H1 (cell line): ENCODE measurements around the gene PTPRD. TPM values are rescaled to one million over a fixed set of nuclear protein-coding genes. Genes with fewer than 3 reads are reported as not detected.

Experiments used
- CTCF ChIA-PET: fragments of 300-600 bp; sonication (Branson Sonifier 250); formaldehyde crosslinking; loops from one replicate; lab custom pipeline; 2021; ENCODE audit not compliant: partially characterized antibody; lab: Charles Lee
- POLR2A ChIA-PET: fragments of 300-600 bp; sonication (Branson Sonifier 250); formaldehyde crosslinking; loops from one replicate; lab custom pipeline; 2021; ENCODE audit warnings: inconsistent platforms; ENCODE audit not compliant: partially characterized antibody; lab: Charles Lee
- DNase-seq, 2 experiments: peaks; one replicate each; pipeline versions ENCODE4 v3.0.0 to v3.0.0-alpha.2; 2010 to 2022; ENCODE audit warnings: low spot score in 2 of 2, low read depth in 1 of 2, mixed read lengths in 1 of 2
- FAIRE-seq: peaks from 2 replicates; lab custom pipeline; 2011; peaks lifted over from hg19 to GRCh38; lab: Jason Lieb, UNC
- H2AFZ ChIP-seq: 2 replicates; pipeline ENCODE4 v1.8.1; 2012; ENCODE audit warnings: low read length, inconsistent platforms
- H2AK5ac ChIP-seq: 2 replicates; pipeline ENCODE4 v1.6.1; 2013; ENCODE audit warnings: low read depth, low read length
- H2BK120ac ChIP-seq: replicated peaks from 2 replicates; pipeline ENCODE3; 2013; ENCODE audit warnings: low read depth, low read length, inconsistent platforms
- H2BK12ac ChIP-seq: 2 replicates; pipeline ENCODE4 v1.6.1; 2013; ENCODE audit warnings: low read depth, low read length
- H2BK15ac ChIP-seq: 2 replicates; pipeline ENCODE4 v1.6.1; 2013; ENCODE audit warnings: low read length
- H2BK20ac ChIP-seq: 2 replicates; pipeline ENCODE4 v1.6.1; 2013; ENCODE audit warnings: low read length
- H2BK5ac ChIP-seq: 2 replicates; pipeline ENCODE4 v1.6.1; 2013; ENCODE audit warnings: low read depth, low read length
- H3K14ac ChIP-seq: 2 replicates; pipeline ENCODE4 v1.6.1; 2013; ENCODE audit warnings: inconsistent platforms; ENCODE audit not compliant: insufficient read length
- H3K18ac ChIP-seq: 2 replicates; pipeline ENCODE4 v1.6.1; 2013; ENCODE audit warnings: low read length; ENCODE audit errors: extremely low read depth
- H3K23ac ChIP-seq: 2 replicates; pipeline ENCODE4 v1.6.1; 2013; ENCODE audit warnings: inconsistent platforms; ENCODE audit not compliant: insufficient read length
- H3K23me2 ChIP-seq: 2 replicates; pipeline ENCODE4 v1.6.1; 2013; ENCODE audit warnings: low read depth, low read length
- H3K27ac ChIP-seq: 2 replicates; pipeline ENCODE4 v1.6.1; 2011; ENCODE audit warnings: low read depth, low read length, inconsistent platforms
- H3K27me3 ChIP-seq, 4 experiments: replicated peaks in 1 of 4; 1 replicate in 1 of 4; 2 replicates in 3 of 4; pipeline versions ENCODE4 v1.6.1 to v1.8.1; 2011 to 2013; ENCODE audit warnings: low read length in 3 of 4, mild to moderate bottlenecking in 3 of 4, inconsistent platforms in 2 of 4, mixed read lengths in 2 of 4, moderate library complexity in 1 of 4; ENCODE audit not compliant: control insufficient read depth in 3 of 4, insufficient read depth in 3 of 4; ENCODE audit errors: extremely low read depth in 1 of 4
- H3K36me3 ChIP-seq, 4 experiments: 2 replicates each; pipeline versions ENCODE4 v1.6.1 to v1.8.1; 2011 to 2013; ENCODE audit warnings: mild to moderate bottlenecking in 4 of 4, low read length in 3 of 4, moderate library complexity in 2 of 4, control low read depth in 1 of 4, inconsistent platforms in 1 of 4; ENCODE audit not compliant: insufficient read depth in 4 of 4, control insufficient read depth in 2 of 4
- H3K4ac ChIP-seq: replicated peaks from 2 replicates; pipeline ENCODE3; 2013; ENCODE audit warnings: low read length, low read depth, mixed read lengths, inconsistent platforms; ENCODE audit not compliant: insufficient read length
- H3K4me1 ChIP-seq, 4 experiments: replicated peaks in 1 of 4; 1 replicate in 1 of 4; 2 replicates in 3 of 4; pipeline versions ENCODE4 v1.6.1 to v1.8.1; 2011 to 2013; ENCODE audit warnings: low read length in 3 of 4, inconsistent platforms in 2 of 4, mixed read lengths in 1 of 4; ENCODE audit not compliant: insufficient read depth in 4 of 4, control insufficient read depth in 3 of 4
- H3K4me2 ChIP-seq, 2 experiments: 2 replicates each; pipeline versions ENCODE4 v1.6.1 to v1.8.1; 2011 to 2013; ENCODE audit warnings: low read depth in 2 of 2, low read length in 2 of 2, control low read depth in 1 of 2, inconsistent platforms in 1 of 2, mild to moderate bottlenecking in 1 of 2; ENCODE audit not compliant: insufficient read depth in 1 of 2
- H3K4me3 ChIP-seq, 4 experiments: fragments of 200-600, 300-600 bp in 1 of 4; sonication (generic), shearing (Covaris generic), sonication (Bioruptor Twin) in 1 of 4; 2 replicates each; pipeline versions ENCODE4 v1.5.1 to v1.8.1; 2011 to 2016; ENCODE audit warnings: low read length in 4 of 4, low read depth in 3 of 4, control low read depth in 2 of 4, inconsistent platforms in 2 of 4, mild to moderate bottlenecking in 2 of 4, mixed read lengths in 1 of 4, moderate library complexity in 1 of 4; ENCODE audit not compliant: insufficient read depth in 2 of 4; ENCODE audit errors: extremely low read depth in 1 of 4
- H3K56ac ChIP-seq: replicated peaks from 2 replicates; pipeline ENCODE3; 2013; ENCODE audit warnings: low read depth, mild to moderate bottlenecking, mixed read lengths, low read length, inconsistent platforms; ENCODE audit not compliant: insufficient read length
- H3K79me1 ChIP-seq: 2 replicates; pipeline ENCODE4 v1.6.1; 2013; ENCODE audit warnings: low read depth, low read length, control low read depth
- H3K79me2 ChIP-seq, 2 experiments: 2 replicates each; pipeline versions ENCODE4 v1.6.1 to v1.8.1; 2012 to 2013; ENCODE audit warnings: low read length in 2 of 2, mild to moderate bottlenecking in 2 of 2, inconsistent platforms in 1 of 2; ENCODE audit not compliant: insufficient read depth in 2 of 2, control insufficient read depth in 1 of 2
- H3K9ac ChIP-seq, 4 experiments: replicated peaks in 1 of 4; 1 replicate in 1 of 4; 2 replicates in 3 of 4; pipeline versions ENCODE4 v1.6.1 to v1.8.1; 2011 to 2013; ENCODE audit warnings: low read depth in 3 of 4, low read length in 3 of 4, control low read depth in 2 of 4, mild to moderate bottlenecking in 2 of 4, moderate library complexity in 2 of 4, inconsistent platforms in 1 of 4; ENCODE audit errors: extremely low read depth in 1 of 4
- H3K9me3 ChIP-seq, 2 experiments: 2 replicates each; pipeline versions ENCODE4 v1.6.1 to v1.8.1; 2012 to 2013; ENCODE audit warnings: mild to moderate bottlenecking in 2 of 2, moderate library complexity in 2 of 2, control low read depth in 1 of 2, inconsistent platforms in 1 of 2, low read depth in 1 of 2, low read length in 1 of 2, mixed read lengths in 1 of 2; ENCODE audit not compliant: insufficient read depth in 2 of 2
- H4K20me1 ChIP-seq, 2 experiments: replicated peaks in 1 of 2; 2 replicates each; pipeline versions ENCODE3 to v1.8.1; 2011 to 2013; ENCODE audit warnings: inconsistent platforms in 2 of 2, low read length in 2 of 2, mild to moderate bottlenecking in 1 of 2; ENCODE audit not compliant: insufficient read depth in 2 of 2, control insufficient read depth in 1 of 2
- H4K5ac ChIP-seq: 2 replicates; pipeline ENCODE4 v1.6.1; 2013; ENCODE audit warnings: low read length, low read depth, mixed read lengths, inconsistent platforms; ENCODE audit not compliant: insufficient read length
- H4K8ac ChIP-seq: 2 replicates; pipeline ENCODE4 v1.8.0; 2013; ENCODE audit warnings: mild to moderate bottlenecking, moderate library complexity, low read length, inconsistent platforms; ENCODE audit not compliant: insufficient read depth; ENCODE audit errors: extremely low read depth
- H4K91ac ChIP-seq: replicated peaks from 2 replicates; pipeline ENCODE3; 2013; ENCODE audit warnings: low read length, mixed read lengths, inconsistent platforms; ENCODE audit not compliant: insufficient read length
- ASH2L ChIP-seq: fragments of 200-600, 300-600 bp; sonication (generic); IDR thresholded peaks from one replicate; pipeline ENCODE4 v1.7.1; 2017; ENCODE audit warnings: low read length
- ATF3 ChIP-seq: IDR thresholded peaks from 2 replicates; pipeline ENCODE4 v1.6.1; 2011; ENCODE audit warnings: low read depth, mild to moderate bottlenecking, low read length; ENCODE audit not compliant: insufficient read depth
- CEBPB ChIP-seq: IDR thresholded peaks from 2 replicates; pipeline ENCODE4 v1.6.1; 2012; ENCODE audit warnings: low read depth, low read length
- CREB1 ChIP-seq: IDR thresholded peaks from 2 replicates; pipeline ENCODE4 v1.6.1; 2012; ENCODE audit warnings: inconsistent platforms
- FOSL1 ChIP-seq: IDR thresholded peaks from 2 replicates; pipeline ENCODE4 v1.6.1; 2011; ENCODE audit warnings: mild to moderate bottlenecking, low read depth, low read length, moderate library complexity; ENCODE audit not compliant: insufficient read depth
- HDAC6 ChIP-seq: IDR thresholded peaks from one replicate; pipeline ENCODE4 v1.7.1; 2012; ENCODE audit warnings: low read depth, mild to moderate bottlenecking, inconsistent platforms, low read length, moderate library complexity
- KDM1A ChIP-seq: fragments of 200-600, 300-600 bp; sonication (generic); IDR thresholded peaks from 2 replicates; pipeline ENCODE4 v1.7.1; 2016; ENCODE audit warnings: mild to moderate bottlenecking, low read length, borderline replicate concordance
- MAFK ChIP-seq: IDR thresholded peaks from 2 replicates; pipeline ENCODE4 v1.6.1; 2012; ENCODE audit warnings: low read depth, mild to moderate bottlenecking, improper control_type of control experiment, low read length
- MAX ChIP-seq: IDR thresholded peaks from 2 replicates; pipeline ENCODE4 v1.6.1; 2012; ENCODE audit warnings: inconsistent platforms
- POLR2A ChIP-seq, 2 experiments: IDR thresholded peaks; 1 replicate in 1 of 2; 2 replicates in 1 of 2; pipeline ENCODE4 v1.6.1; 2011; ENCODE audit warnings: low read depth in 2 of 2, low read length in 2 of 2, mild to moderate bottlenecking in 2 of 2; ENCODE audit errors: control extremely low read depth in 1 of 2
- POLR2AphosphoS5 ChIP-seq: IDR thresholded peaks from 2 replicates; pipeline ENCODE4 v1.6.1; 2011; ENCODE audit warnings: low read depth, low read length
- POU5F1 ChIP-seq: IDR thresholded peaks from 2 replicates; pipeline ENCODE4 v1.6.1; 2011; ENCODE audit warnings: low read depth, mild to moderate bottlenecking, low read length, moderate library complexity
- RBBP5 ChIP-seq: IDR thresholded peaks from 2 replicates; pipeline ENCODE4 v1.7.1; 2012; ENCODE audit warnings: low read depth, mild to moderate bottlenecking, inconsistent platforms, low read length, moderate library complexity, borderline replicate concordance
- SP1 ChIP-seq: IDR thresholded peaks from 2 replicates; pipeline ENCODE4 v1.6.1; 2011; ENCODE audit warnings: low read depth, low read length
- SP2 ChIP-seq: IDR thresholded peaks from 2 replicates; pipeline ENCODE4 v1.6.1; 2012; ENCODE audit warnings: mild to moderate bottlenecking, low read length, inconsistent platforms
- TAF7 ChIP-seq: optimal IDR thresholded peaks from 2 replicates; pipeline ENCODE3; 2011; ENCODE audit warnings: low read depth, mild to moderate bottlenecking, inconsistent platforms, low read length, moderate library complexity, borderline replicate concordance
- WGBS, 2 experiments: shearing (Covaris generic) in 1 of 2; methylation state at CpG; one replicate each; pipeline versions ENCODE4 v1.1.6 to v1.1.7; 2013 to 2015; ENCODE audit warnings: low lambda C conversion rate in 2 of 2, mixed read lengths in 2 of 2, inconsistent platforms in 1 of 2, low coverage in 1 of 2, missing lambda C conversion rate in 1 of 2; ENCODE audit not compliant: insufficient replicate concordance in 2 of 2, insufficient coverage in 1 of 2, insufficient read length in 1 of 2; ENCODE audit errors: extremely low coverage in 1 of 2, missing lambda C conversion rate in 1 of 2; 5-methylcytosine and 5-hydroxymethylcytosine counted together
- polyA plus RNA-seq, 7 experiments: library from polyadenylated mRNA; depleted of rRNA in 3 of 7; stranded (reverse) in 5 of 7; unstranded in 2 of 7; fragments of >200 nt in 5 of 7; fragments of 200-250 nt in 2 of 7; gene quantifications; 1 replicate in 5 of 7; 2 replicates in 1 of 7; 4 replicates in 1 of 7; pipeline versions ENCODE4 v1.2.1 to v1.2.3, GENCODE V29; 2011 to 2013; ENCODE audit warnings: missing spikeins in 2 of 7, mixed read lengths in 2 of 7
- total RNA-seq: library from RNA; stranded (reverse); fragmentation: NEBNext Ultra II Directional; extraction: Animal tissue kit (Norgen Biotek cat#: 25700); gene quantifications from 2 replicates; pipeline ENCODE4 v1.2.1, GENCODE V29; 2021

The PTPRD gene
- total and polyA plus RNA-seq, 2 of the 8 experiments (the other 6 are each of a cell fraction or from before 2014, with no cell fraction given): 17.2 to 77.0 TPM

- Histone ChIP-seq H3K9ac (no peak overlapping the region), H2BK12ac (no peak overlapping the region), H3K36me3 (no peaks in the 10 kb centered on the region), H3K4ac (no peak overlapping the region), H3K79me1 (no peaks in the 10 kb centered on the region), H3K4me2 (no peak overlapping the region), H3K56ac (no peak overlapping the region), H2BK120ac (no peak overlapping the region), H3K9me3 (no peaks in the 10 kb centered on the region), H4K20me1 (no peaks in the 10 kb centered on the region), H3K79me2 (no peaks in the 10 kb centered on the region), H3K18ac (no peak overlapping the region), H4K5ac (no peak overlapping the region), H3K4me3 (no peak overlapping the region), H3K4me1 (peaks cover 0 to 3% (median 0%) of the 10 kb centered on the region in 4 experiments; a peak in 1 of 7 replicates), H4K8ac (no peak overlapping the region), H2BK20ac (no peak overlapping the region), H2BK5ac (no peak overlapping the region), H3K23ac (no peak overlapping the region), H4K91ac (no peak overlapping the region), H3K27ac (no peak overlapping the region), H3K27me3 (no peaks in the 10 kb centered on the region), H2BK15ac (no peak overlapping the region), H2AFZ (peak overlapping the region; percentile 34; the same call in 1 of the 2 replicates), H2AK5ac (no peak overlapping the region), H3K14ac (no peak overlapping the region), H3K23me2 (no peaks in the 10 kb centered on the region; the same call in 1 of the 2 replicates)
- DNase-seq (no peak), FAIRE-seq (no peak)
- CTCF ChIA-PET: interaction anchor here (1.4 kb wide), 1 partner anchor 9 kb away, joined by 3 read pairs; no protein-coding TSS in a partner anchor
- 87% methylated on average over 5 of the region's 5 CpGs; no CpG with 5 or more reads in 1 of the 2 experiments for WGBS, 2 experiments
- POLR2A ChIA-PET: no interaction called here
- TF ChIP-seq HDAC6 (no peak), CREB1 (no peak), ASH2L (no peak), SP1 (no peak), FOSL1 (no peak), POLR2AphosphoS5 (no peak), KDM1A (no peak), MAX (no peak), TAF7 (no peak), CEBPB (no peak), POLR2A (IDR thresholded peaks at IDR 0.05; ENCODE audit: control extremely low read depth in 1 of 2, low read depth in 2 of 2, low read length in 2 of 2) (no peak), ATF3 (no peak), POU5F1 (no peak), RBBP5 (no peak), SP2 (no peak), MAFK (no peak)
Measured at GRCh38 chr9:9847750-9848149, 765.1 kb downstream of the PTPRD start.
